ENCODE measurements around the gene TRAM2. TPM values are rescaled to one million over a fixed set of nuclear protein-coding genes. Genes with fewer than 3 reads are reported as not detected.
A peak's percentile ranks its signal among the peaks of the same experiment; 100 is the strongest.

TRAM2 gene
- total and polyA plus RNA-seq, 2 of the 13 experiments (the other 11 are each of a cell fraction or from before 2014, with no cell fraction given), result 49.1 to 72.5 TPM

DNA sequence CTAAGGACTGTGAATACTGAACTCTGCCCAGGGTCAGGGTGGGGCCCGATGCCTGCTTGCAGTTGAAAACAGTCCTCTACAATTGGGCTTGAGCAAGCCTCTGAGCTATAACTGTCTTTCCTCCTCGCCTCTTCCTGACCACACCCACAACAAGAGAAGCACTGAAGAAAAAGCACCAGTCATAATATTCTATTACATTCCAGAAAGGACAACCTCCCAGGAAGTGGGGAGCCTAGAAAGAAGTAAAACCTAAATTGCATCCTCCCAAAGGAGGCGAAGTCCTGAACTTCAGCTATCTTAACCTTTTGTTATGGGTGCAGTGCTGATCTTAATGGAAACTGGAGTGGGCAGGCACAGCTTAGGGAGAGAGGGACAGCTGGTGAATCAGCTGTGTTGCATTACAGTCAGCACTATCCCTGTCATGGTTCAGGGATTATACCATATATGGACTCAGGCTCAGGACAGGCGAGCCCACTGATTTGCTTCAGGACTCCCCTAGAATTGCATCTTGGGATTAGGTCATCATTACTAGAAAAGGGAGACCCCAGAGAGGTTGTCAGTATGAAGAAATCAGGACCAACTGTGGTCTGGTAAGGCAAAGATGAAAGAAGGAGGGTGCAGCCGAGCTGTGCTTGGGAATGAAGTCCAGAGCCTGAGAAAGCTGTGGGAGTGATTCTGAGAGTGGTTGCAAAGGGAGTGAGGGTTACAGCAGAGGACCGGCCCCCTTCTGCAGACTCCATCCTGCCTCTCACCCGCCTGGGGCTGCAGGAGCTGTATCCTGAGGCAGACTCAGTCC lies 18.3 kb upstream of the TRAM2 start (continued):
- TF ChIP-seq HOXA3 (CRISPR knock-in tag; IDR thresholded peaks at IDR 0.05), result no peak; the same call in 1 of the 2 replicates
- TF ChIP-seq, protein P1, sequence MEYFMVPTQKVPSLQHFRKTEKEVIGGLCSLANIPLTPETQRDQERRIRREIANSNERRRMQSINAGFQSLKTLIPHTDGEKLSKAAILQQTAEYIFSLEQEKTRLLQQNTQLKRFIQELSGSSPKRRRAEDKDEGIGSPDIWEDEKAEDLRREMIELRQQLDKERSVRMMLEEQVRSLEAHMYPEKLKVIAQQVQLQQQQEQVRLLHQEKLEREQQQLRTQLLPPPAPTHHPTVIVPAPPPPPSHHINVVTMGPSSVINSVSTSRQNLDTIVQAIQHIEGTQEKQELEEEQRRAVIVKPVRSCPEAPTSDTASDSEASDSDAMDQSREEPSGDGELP (IDR thresholded peaks at IDR 0.05; ENCODE audit: borderline replicate concordance, low read depth), result peak; percentile 99
- TF ChIP-seq ZNF737 (CRISPR knock-in tag; IDR thresholded peaks at IDR 0.05; ENCODE audit: borderline replicate concordance), result 0 out of 2 replicates have a peak, but pooled peaks have one; percentile 41
- 0 out of 2 replicates have a peak, but pooled peaks have one; percentile 47 for TF ChIP-seq ZNF605 (CRISPR knock-in tag; IDR thresholded peaks at IDR 0.05)
- TF ChIP-seq ZNF441 (CRISPR knock-in tag; IDR thresholded peaks at IDR 0.05; ENCODE audit: borderline replicate concordance), result no peak
- TF ChIP-seq, protein P2, sequence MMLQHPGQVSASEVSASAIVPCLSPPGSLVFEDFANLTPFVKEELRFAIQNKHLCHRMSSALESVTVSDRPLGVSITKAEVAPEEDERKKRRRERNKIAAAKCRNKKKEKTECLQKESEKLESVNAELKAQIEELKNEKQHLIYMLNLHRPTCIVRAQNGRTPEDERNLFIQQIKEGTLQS (CRISPR knock-in tag; IDR thresholded peaks at IDR 0.05), result 0 out of 2 replicates have a peak, but pooled peaks have one; percentile 46
- peak; percentile 43 for TF ChIP-seq ATF7 (IDR thresholded peaks at IDR 0.05)
- no peak for TF ChIP-seq ATF7 (CRISPR knock-in tag; IDR thresholded peaks at IDR 0.05)
- no peak for TF ChIP-seq RBFOX2 (IDR thresholded peaks at IDR 0.05; ENCODE audit: low read depth, low read length)
- TF ChIP-seq NR2F6 (IDR thresholded peaks at IDR 0.05), result no peak; the same call in none of the 2 replicates
- peak; percentile 39; the same call in 1 of the 2 replicates for TF ChIP-seq NR2F6 (CRISPR knock-in tag; IDR thresholded peaks at IDR 0.05)
- TF ChIP-seq WIZ (CRISPR knock-in tag; IDR thresholded peaks at IDR 0.05), result 0 out of 2 replicates have a peak, but pooled peaks have one; percentile 34
- TF ChIP-seq, protein P3, sequence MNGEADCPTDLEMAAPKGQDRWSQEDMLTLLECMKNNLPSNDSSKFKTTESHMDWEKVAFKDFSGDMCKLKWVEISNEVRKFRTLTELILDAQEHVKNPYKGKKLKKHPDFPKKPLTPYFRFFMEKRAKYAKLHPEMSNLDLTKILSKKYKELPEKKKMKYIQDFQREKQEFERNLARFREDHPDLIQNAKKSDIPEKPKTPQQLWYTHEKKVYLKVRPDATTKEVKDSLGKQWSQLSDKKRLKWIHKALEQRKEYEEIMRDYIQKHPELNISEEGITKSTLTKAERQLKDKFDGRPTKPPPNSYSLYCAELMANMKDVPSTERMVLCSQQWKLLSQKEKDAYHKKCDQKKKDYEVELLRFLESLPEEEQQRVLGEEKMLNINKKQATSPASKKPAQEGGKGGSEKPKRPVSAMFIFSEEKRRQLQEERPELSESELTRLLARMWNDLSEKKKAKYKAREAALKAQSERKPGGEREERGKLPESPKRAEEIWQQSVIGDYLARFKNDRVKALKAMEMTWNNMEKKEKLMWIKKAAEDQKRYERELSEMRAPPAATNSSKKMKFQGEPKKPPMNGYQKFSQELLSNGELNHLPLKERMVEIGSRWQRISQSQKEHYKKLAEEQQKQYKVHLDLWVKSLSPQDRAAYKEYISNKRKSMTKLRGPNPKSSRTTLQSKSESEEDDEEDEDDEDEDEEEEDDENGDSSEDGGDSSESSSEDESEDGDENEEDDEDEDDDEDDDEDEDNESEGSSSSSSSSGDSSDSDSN (CRISPR knock-in tag; IDR thresholded peaks at IDR 0.05), result peak; percentile 12; the same call in 1 of the 2 replicates
- TF ChIP-seq MAFK (conservative IDR thresholded peaks at IDR 0.05 in 1 of 2, IDR thresholded peaks at IDR 0.05 in 1 of 2; ENCODE audit: low read length in 2 of 2), result peak; percentile 47 to 68; a peak in 3 of 4 replicates
- TF ChIP-seq, protein P4, sequence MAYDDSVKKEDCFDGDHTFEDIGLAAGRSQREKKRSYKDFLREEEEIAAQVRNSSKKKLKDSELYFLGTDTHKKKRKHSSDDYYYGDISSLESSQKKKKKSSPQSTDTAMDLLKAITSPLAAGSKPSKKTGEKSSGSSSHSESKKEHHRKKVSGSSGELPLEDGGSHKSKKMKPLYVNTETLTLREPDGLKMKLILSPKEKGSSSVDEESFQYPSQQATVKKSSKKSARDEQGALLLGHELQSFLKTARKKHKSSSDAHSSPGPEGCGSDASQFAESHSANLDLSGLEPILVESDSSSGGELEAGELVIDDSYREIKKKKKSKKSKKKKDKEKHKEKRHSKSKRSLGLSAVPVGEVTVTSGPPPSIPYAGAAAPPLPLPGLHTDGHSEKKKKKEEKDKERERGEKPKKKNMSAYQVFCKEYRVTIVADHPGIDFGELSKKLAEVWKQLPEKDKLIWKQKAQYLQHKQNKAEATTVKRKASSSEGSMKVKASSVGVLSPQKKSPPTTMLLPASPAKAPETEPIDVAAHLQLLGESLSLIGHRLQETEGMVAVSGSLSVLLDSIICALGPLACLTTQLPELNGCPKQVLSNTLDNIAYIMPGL (CRISPR knock-in tag; IDR thresholded peaks at IDR 0.05; ENCODE audit: borderline replicate concordance in 1 of 2, low read depth in 1 of 2), result peak in 1 of 2 experiments; percentile 11; a peak in 1 of 4 replicates
- TF ChIP-seq, protein P5, sequence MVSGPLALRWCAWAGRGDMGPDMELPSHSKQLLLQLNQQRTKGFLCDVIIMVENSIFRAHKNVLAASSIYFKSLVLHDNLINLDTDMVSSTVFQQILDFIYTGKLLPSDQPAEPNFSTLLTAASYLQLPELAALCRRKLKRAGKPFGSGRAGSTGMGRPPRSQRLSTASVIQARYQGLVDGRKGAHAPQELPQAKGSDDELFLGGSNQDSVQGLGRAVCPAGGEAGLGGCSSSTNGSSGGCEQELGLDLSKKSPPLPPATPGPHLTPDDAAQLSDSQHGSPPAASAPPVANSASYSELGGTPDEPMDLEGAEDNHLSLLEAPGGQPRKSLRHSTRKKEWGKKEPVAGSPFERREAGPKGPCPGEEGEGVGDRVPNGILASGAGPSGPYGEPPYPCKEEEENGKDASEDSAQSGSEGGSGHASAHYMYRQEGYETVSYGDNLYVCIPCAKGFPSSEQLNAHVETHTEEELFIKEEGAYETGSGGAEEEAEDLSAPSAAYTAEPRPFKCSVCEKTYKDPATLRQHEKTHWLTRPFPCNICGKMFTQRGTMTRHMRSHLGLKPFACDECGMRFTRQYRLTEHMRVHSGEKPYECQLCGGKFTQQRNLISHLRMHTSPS (CRISPR knock-in tag; IDR thresholded peaks at IDR 0.05; ENCODE audit: low read depth), result no peak
- TF ChIP-seq, protein P6, sequence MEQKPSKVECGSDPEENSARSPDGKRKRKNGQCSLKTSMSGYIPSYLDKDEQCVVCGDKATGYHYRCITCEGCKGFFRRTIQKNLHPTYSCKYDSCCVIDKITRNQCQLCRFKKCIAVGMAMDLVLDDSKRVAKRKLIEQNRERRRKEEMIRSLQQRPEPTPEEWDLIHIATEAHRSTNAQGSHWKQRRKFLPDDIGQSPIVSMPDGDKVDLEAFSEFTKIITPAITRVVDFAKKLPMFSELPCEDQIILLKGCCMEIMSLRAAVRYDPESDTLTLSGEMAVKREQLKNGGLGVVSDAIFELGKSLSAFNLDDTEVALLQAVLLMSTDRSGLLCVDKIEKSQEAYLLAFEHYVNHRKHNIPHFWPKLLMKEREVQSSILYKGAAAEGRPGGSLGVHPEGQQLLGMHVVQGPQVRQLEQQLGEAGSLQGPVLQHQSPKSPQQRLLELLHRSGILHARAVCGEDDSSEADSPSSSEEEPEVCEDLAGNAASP (CRISPR knock-in tag; IDR thresholded peaks at IDR 0.05; ENCODE audit: borderline replicate concordance), result peak; percentile 15; the same call in 1 of the 2 replicates
- no peak for TF ChIP-seq TBP (CRISPR knock-in tag; IDR thresholded peaks at IDR 0.05)
- TF ChIP-seq MATR3 (CRISPR knock-in tag; IDR thresholded peaks at IDR 0.05), result no peak
- TF ChIP-seq SSRP1 (CRISPR knock-in tag; IDR thresholded peaks at IDR 0.05), result peak; percentile 16; the same call in 1 of the 2 replicates
- peak; percentile 97 for TF ChIP-seq SAP130 (CRISPR knock-in tag; IDR thresholded peaks at IDR 0.05; ENCODE audit: low read depth)

All from HepG2 (cell line).